Motor neuron (in vitro differentiated cells): ENCODE results near the gene CCDC81. TPM values are rescaled to one million over a fixed set of nuclear protein-coding genes. Genes with fewer than 3 reads are reported as not detected.

Source experiments
- ATAC-seq, 8 experiments: fragments of 200-7000 bp; cut with Tn5 transposase; replicated peaks in 6 of 8; 2 replicates each; pipeline ENCODE4 v1.8.0; 2021; ENCODE audit warnings: mild to moderate bottlenecking in 8 of 8, moderate library complexity in 8 of 8
- H3K27ac ChIP-seq, 2 donors: fragments of 250-450 bp; sonication (Bioruptor Pico); 2 replicates each; pipeline ENCODE4 v1.9.0; 2021; ENCODE audit warnings: antibody characterized with exemption in 2 of 2, mild to moderate bottlenecking in 2 of 2, moderate library complexity in 1 of 2
- H3K4me1 ChIP-seq, 2 donors: fragments of 250-450 bp; sonication (Bioruptor Pico); replicated peaks in 1 of 2; 2 replicates each; pipeline ENCODE4 v1.6.1; 2021; ENCODE audit warnings: antibody characterized with exemption in 2 of 2, mild to moderate bottlenecking in 2 of 2, moderate library complexity in 1 of 2
- H3K4me3 ChIP-seq, 5 donors: fragments of 250-450 bp; sonication (Bioruptor Pico); 2 replicates each; pipeline ENCODE4 v1.9.0; 2021; ENCODE audit warnings: antibody characterized with exemption in 5 of 5, mild to moderate bottlenecking in 5 of 5, moderate library complexity in 4 of 5
- WGBS, 10 experiments: fragments of 450-650 bp; shearing (Covaris generic); methylation state at CpG; one replicate each; pipeline ENCODE4 v1.0.0; 2022; 5-methylcytosine and 5-hydroxymethylcytosine counted together
- in situ Hi-C, 9 experiments: fragments of 400-800 bp; cut with MboI; loops; one replicate each; pipeline ENCODE4 v1.15.0; 2021; ENCODE audit warnings: low sequenced_read_pairs in 9 of 9, low pct_unique_long_range_greater_than_20kb in 2 of 9; ENCODE audit not compliant: unreplicated experiment in 9 of 9
- total RNA-seq, 8 experiments: library from RNA; unstranded; fragments of 300-600 nt; gene quantifications; 2 replicates each; pipeline versions ENCODE4 v1.2.3 to v1.2.4, GENCODE V29; 2022

Gene CCDC81
- total RNA-seq, 8 experiments from 2014 or later: 0.92 to 15.6 (median 2.1) TPM

DNA sequence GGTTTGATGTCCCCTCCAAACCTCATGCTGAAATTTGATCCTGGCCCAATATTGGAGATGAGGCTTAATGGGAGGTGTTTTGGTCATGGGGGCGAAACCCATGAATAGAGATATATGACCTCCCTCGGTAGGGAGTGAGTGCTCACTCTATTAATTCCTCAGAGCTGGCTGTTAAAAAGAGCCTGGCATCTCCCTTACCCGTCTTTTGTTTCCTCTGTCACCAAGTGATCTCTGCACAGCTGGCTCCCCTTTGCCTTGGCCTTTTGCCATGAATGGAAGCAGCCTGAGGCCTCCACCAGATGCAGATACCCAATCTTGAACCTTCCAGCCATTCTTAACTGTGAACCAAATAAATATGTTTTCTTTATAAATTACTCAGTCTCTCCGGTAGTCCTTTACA lies 4.5 kb upstream of the CCDC81 start:
- no peak for ATAC-seq
- Histone ChIP-seq H3K4me1 (peaks cover 0 to 8% of the 10 kb centered on the region in 2 donors), H3K27ac (no peak overlapping the region), H3K4me3 (no peak overlapping the region)
- in situ Hi-C loops: loop anchor here in 1 of 9 experiments (25.0 kb wide), 1 partner anchor 442 kb away; the partner anchor contains the start of gene PRSS23
- 72 to 100% (median 92%) methylated on average over 1 to 4 of the region's 4 CpGs; no CpG with 5 or more reads in 2 of the 10 experiments for WGBS, 10 experiments

- no peak overlapping the region for H3K27ac ChIP-seq
- WGBS, 10 experiments: 20 to 100% (median 87%) methylated on average over 2 to 6 of the region's 6 CpGs
- peaks cover 0 to 8% of the 10 kb centered on the region in 2 donors for H3K4me1 ChIP-seq
- no peak overlapping the region for H3K4me3 ChIP-seq
- no peak for ATAC-seq
- in situ Hi-C loops: loop anchor here in 1 of 9 experiments (25.0 kb wide), 1 partner anchor 441 kb away; the partner anchor contains the start of gene PRSS23
These were observed 3.6 kb upstream of the CCDC81 start for GRCh38 chr11:86370922-86371594.

DNA sequence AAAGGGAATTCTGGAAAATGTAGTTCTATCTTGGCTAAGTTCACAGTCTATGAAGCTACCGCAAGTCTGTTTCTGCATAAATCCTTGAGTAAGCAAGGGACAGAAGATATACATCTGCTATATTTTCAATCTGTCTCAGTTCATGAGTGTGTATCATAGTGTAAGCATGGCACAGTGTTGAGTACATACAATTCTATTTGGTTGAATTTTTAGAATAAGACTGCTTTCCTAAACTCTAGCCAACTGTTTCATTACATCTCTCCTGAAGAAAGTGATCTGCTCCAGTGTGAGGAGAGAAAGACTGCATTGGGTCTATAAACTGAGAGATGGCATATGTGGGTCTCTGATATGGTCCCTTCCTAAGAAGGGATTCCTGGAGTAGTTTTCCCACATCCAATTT lies 2.6 kb upstream of the CCDC81 start:
- no peak for ATAC-seq
- in situ Hi-C loops: loop anchor here in 1 of 9 experiments (25.0 kb wide), 1 partner anchor 440 kb away; the partner anchor contains the start of gene PRSS23
- Histone ChIP-seq H3K27ac (no peak overlapping the region), H3K4me1 (peaks cover 0 to 8% of the 10 kb centered on the region in 2 donors), H3K4me3 (no peak overlapping the region)
- WGBS, 10 experiments: 100% methylated on average over 1 of the region's 1 CpG; no CpG with 5 or more reads in 6 of the 10 experiments

DNA sequence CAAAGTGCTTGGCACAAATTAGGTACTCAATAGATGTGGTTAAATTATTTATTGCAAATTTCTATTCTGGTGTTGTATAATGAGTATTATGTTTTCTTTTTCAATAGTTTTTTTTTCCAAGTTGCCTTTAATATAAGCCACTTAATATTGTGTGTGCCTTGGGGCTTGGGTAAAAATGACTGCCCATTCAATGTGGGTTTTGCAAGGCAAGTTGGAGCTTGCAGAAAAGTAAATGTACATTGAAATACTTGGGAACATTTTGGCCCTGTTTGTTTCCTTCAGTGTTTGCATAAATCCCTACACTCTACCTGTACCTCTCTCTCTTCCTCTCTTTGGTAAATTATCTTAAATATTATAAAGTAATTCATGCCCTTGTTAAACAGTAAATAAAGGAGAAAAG lies 2.1 kb upstream of the CCDC81 start:
- H3K27ac ChIP-seq: no peak overlapping the region
- in situ Hi-C loops: loop anchor here in 1 of 9 experiments (25.0 kb wide), 1 partner anchor 440 kb away; the partner anchor contains the start of gene PRSS23
- ATAC-seq: no peak
- peaks cover 0 to 8% of the 10 kb centered on the region in 2 donors for H3K4me1 ChIP-seq
- H3K4me3 ChIP-seq: no peak overlapping the region

- Histone ChIP-seq H3K27ac (no peak overlapping the region), H3K4me3 (peak overlapping the region in 1 of 5 donors; percentile 32), H3K4me1 (peaks cover 0 to 11% of the 10 kb centered on the region in 2 donors)
- ATAC-seq: peak in 6 of 8 experiments; percentile 16 to 85 (median 49)
- 27 to 75% (median 60%) methylated on average over 1 of the region's 1 CpG; no CpG with 5 or more reads in 3 of the 10 experiments for WGBS, 10 experiments
- in situ Hi-C loops: loop anchor here in 1 of 9 experiments (25.0 kb wide), 1 partner anchor 438 kb away; the partner anchor contains the start of gene PRSS23
These were observed 618 bp upstream of the CCDC81 start for GRCh38 chr11:86374069-86374468.

DNA sequence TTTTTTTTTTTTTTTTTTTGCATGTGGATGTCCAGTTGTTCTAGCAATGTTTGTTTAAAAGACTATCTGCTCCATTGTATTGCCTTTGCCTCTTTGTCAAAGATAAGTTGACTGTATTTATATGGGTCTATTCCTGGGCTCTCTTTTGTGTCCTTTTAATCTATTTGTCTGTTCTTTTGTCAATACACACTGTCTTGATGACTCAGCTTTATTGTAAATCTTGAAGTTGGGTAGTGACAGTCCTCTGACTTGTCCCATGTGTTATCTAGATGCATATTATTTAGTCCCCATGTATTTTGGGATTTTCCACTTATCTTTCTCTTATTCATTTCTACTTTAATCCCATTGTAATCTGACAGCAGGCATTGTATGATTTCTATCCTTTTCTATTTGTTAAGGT lies 3.3 kb downstream of the CCDC81 start:
- in situ Hi-C loops: no loop called here
- Histone ChIP-seq H3K27ac (no peak overlapping the region), H3K4me1 (peaks cover 0 to 11% of the 10 kb centered on the region in 2 donors), H3K4me3 (no peak overlapping the region)
- ATAC-seq: no peak

- ATAC-seq: no peak
- Histone ChIP-seq H3K4me3 (no peak overlapping the region), H3K4me1 (peaks cover 0 to 3% of the 10 kb centered on the region in 2 donors), H3K27ac (no peak overlapping the region)
- 59 to 100% (median 89%) methylated on average over 1 to 2 of the region's 2 CpGs; no CpG with 5 or more reads in 1 of the 10 experiments for WGBS, 10 experiments
- in situ Hi-C loops: no loop called here
These were observed 5.8 kb downstream of the CCDC81 start for GRCh38 chr11:86380295-86381059.

DNA sequence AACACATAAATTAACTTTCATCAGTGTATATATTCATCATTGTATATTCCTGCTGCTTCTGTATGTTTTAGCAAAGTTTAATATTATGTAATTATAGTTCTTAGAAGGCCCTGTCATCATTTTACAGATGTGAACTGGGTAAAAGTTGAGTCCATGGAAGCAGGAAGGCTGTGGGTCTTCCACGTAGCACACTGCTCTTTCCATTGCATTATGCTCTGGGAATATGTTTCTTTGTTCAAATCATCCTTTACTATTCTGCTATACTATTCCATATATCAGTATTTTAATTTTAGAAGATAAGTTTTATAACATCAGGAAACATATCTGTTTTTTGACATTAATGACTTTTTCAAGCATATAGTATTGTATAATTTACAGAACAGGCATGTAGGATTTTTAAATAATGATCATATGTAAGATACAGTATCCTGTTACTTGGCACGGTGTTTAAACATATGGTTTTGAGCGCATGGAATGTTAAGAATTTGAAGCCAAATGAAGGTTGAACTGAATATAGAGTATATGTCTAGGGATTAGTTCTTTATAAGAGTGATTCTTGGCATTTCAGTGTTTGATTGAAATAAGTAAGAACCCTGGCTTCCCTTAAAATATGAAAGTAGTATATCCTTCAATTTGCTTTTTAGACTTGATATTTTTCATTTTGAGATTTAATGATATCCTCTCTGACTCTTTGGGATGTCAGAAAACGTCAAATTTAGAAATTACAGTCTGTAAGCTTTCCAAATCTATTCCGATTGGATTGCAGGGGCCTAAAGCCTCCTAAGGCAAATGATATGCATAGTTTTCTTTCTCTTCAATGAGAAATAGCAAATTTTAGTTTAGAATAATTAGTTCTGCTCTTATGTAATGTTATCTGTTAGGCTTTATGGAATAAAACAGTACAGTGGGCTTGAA lies 8.6 kb downstream of the CCDC81 start:
- peaks cover 0 to 13% of the 10 kb centered on the region in 2 donors for H3K4me1 ChIP-seq
- peak in 1 of 8 experiments; percentile 76 for ATAC-seq
- H3K27ac ChIP-seq: no peak overlapping the region
- in situ Hi-C loops: no loop called here
- H3K4me3 ChIP-seq: no peak overlapping the region
- 0 to 97% (median 83%) methylated on average over 2 to 5 of the region's 5 CpGs for WGBS, 10 experiments

DNA sequence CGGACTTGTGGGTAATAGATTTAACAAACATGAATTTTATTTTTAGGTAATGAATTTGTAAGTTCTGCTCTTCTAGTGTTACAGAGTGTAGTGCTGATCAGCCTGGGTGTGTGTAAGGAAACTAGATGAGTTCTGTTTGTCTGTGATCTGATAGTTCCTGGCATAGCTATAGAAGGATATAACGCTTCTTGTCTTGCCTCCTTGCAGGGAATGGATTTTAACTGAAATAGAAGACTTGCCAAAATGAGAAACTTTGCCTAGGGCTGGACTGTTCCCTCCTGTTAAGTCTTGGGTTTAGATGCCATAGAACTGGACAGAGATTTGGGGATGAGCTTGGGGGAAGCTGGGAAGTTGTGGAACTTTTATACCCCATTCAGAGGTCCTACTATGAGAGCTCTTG lies 11.6 kb downstream of the CCDC81 start:
- Histone ChIP-seq H3K4me3 (no peak overlapping the region), H3K4me1 (peaks cover 0 to 14% of the 10 kb centered on the region in 2 donors), H3K27ac (no peak overlapping the region)
- in situ Hi-C loops: no loop called here
- WGBS, 10 experiments: 83 to 100% (median 100%) methylated on average over 1 to 2 of the region's 2 CpGs; no CpG with 5 or more reads in 1 of the 10 experiments
- no peak for ATAC-seq

- Histone ChIP-seq H3K4me3 (no peak overlapping the region), H3K4me1 (peaks cover 0 to 14% of the 10 kb centered on the region in 2 donors), H3K27ac (no peak overlapping the region)
- in situ Hi-C loops: no loop called here
- peak in 2 of 8 experiments; percentile 24 to 83 for ATAC-seq
- WGBS, 10 experiments: 25 to 93% (median 76%) methylated on average over 1 to 2 of the region's 2 CpGs; no CpG with 5 or more reads in 6 of the 10 experiments
These were observed 12.1 kb downstream of the CCDC81 start for GRCh38 chr11:86386746-86387145.

GRCh38 chr11:86388198-86388597 lies 13.5 kb downstream of the CCDC81 start:
- H3K4me3 ChIP-seq: no peak overlapping the region
- 63 to 100% (median 79%) methylated on average over 1 to 4 of the region's 4 CpGs; no CpG with 5 or more reads in 2 of the 10 experiments for WGBS, 10 experiments
- peak in 1 of 8 experiments; percentile 43 for ATAC-seq
- H3K27ac ChIP-seq: no peak overlapping the region
- peaks cover 0 to 14% of the 10 kb centered on the region in 2 donors for H3K4me1 ChIP-seq
- in situ Hi-C loops: no loop called here

- Histone ChIP-seq H3K4me3 (no peak overlapping the region), H3K4me1 (peaks cover 5 to 25% of the 10 kb centered on the region in 2 donors), H3K27ac (no peak overlapping the region)
- in situ Hi-C loops: no loop called here
- ATAC-seq: no peak
- 44 to 100% (median 84%) methylated on average over 1 to 3 of the region's 3 CpGs for WGBS, 10 experiments
These were observed 15.8 kb downstream of the CCDC81 start for GRCh38 chr11:86390487-86390886.
